Naive thymus-derived CD4-positive, alpha-beta T cell (primary cell): ENCODE measurements around the gene MAOA. TPM values are rescaled to one million over a fixed set of nuclear protein-coding genes. Genes with fewer than 3 reads are reported as not detected.
"Not testable (repeated sequence)": the region's sequence is repeated elsewhere in the genome, so short reads cannot be mapped to it uniquely, and the experiment has no call there.

Experiments
- ATAC-seq: fragments of 150-1000 bp; cut with Tn5 transposase; 2 replicates; pipeline ENCODE4 v1.10.0; 2021; ENCODE audit warnings: mild to moderate bottlenecking, moderate library complexity
- CTCF ChIA-PET: fragments of 350-600 bp; sonication (Branson Sonifier 250); formaldehyde crosslinking; loops from one replicate; lab custom pipeline; 2021; ENCODE audit warnings: antibody characterized with exemption; lab: Charles Lee
- POLR2A ChIA-PET: fragments of 350-600 bp; sonication (Branson Sonifier 250); formaldehyde crosslinking; loops from one replicate; lab custom pipeline; 2021; ENCODE audit warnings: antibody characterized with exemption, inconsistent platforms; lab: Charles Lee
- DNase-seq, 9 donors: peaks; one replicate each; pipeline versions ENCODE4 v3.0.0 to v3.0.0-alpha.2; 2020 to 2022; ENCODE audit warnings: mixed read lengths in 1 of 9
- H3K27ac ChIP-seq: one replicate; pipeline ENCODE4 v1.7.0; 2013; ENCODE audit warnings: mild to moderate bottlenecking, low read depth, low read length, moderate library complexity
- H3K27me3 ChIP-seq, 2 donors: one replicate each; pipeline ENCODE4 v1.7.0; 2013; ENCODE audit warnings: low read length in 2 of 2, mild to moderate bottlenecking in 2 of 2, moderate library complexity in 2 of 2; ENCODE audit not compliant: control insufficient read depth in 2 of 2, insufficient read depth in 2 of 2
- H3K36me3 ChIP-seq, 3 experiments: 1 replicate in 2 of 3; 2 replicates in 1 of 3; pipeline ENCODE4 v1.7.0; 2013; ENCODE audit warnings: low read length in 3 of 3, mild to moderate bottlenecking in 3 of 3, moderate library complexity in 1 of 3; ENCODE audit not compliant: insufficient read depth in 3 of 3, control insufficient read depth in 2 of 3
- H3K4me1 ChIP-seq, 2 donors: one replicate each; pipeline ENCODE4 v1.7.0; 2013; ENCODE audit warnings: low read length in 2 of 2, mild to moderate bottlenecking in 2 of 2, moderate library complexity in 1 of 2; ENCODE audit not compliant: control insufficient read depth in 2 of 2, insufficient read depth in 2 of 2
- H3K4me3 ChIP-seq: 2 replicates; pipeline ENCODE4 v1.7.0; 2013; ENCODE audit warnings: mild to moderate bottlenecking, low read length
- H3K9me3 ChIP-seq, 3 experiments: 1 replicate in 2 of 3; 2 replicates in 1 of 3; pipeline ENCODE4 v1.7.0; 2013; ENCODE audit warnings: low read length in 3 of 3; ENCODE audit not compliant: control insufficient read depth in 2 of 3
- H3K27ac Mint-ChIP-seq, 9 donors: one replicate each; pipeline ENCODE4 v1.8.0; 2020 to 2022; ENCODE audit warnings: mixed read lengths in 9 of 9, mild to moderate bottlenecking in 8 of 9, moderate library complexity in 5 of 9, inconsistent platforms in 2 of 9
- H3K27me3 Mint-ChIP-seq, 5 donors: one replicate each; pipeline ENCODE4 v1.8.0; 2021 to 2022; ENCODE audit warnings: mixed read lengths in 5 of 5, mild to moderate bottlenecking in 1 of 5
- H3K36me3 Mint-ChIP-seq, 5 donors: one replicate each; pipeline ENCODE4 v1.8.0; 2020 to 2022; ENCODE audit warnings: mixed read lengths in 5 of 5, mild to moderate bottlenecking in 3 of 5, inconsistent platforms in 1 of 5
- H3K4me1 Mint-ChIP-seq, 7 donors: one replicate each; pipeline ENCODE4 v1.8.0; 2020 to 2022; ENCODE audit warnings: mixed read lengths in 7 of 7, mild to moderate bottlenecking in 3 of 7, inconsistent platforms in 1 of 7
- H3K4me3 Mint-ChIP-seq, 10 donors: one replicate each; pipeline ENCODE4 v1.8.0; 2020 to 2022; ENCODE audit warnings: mild to moderate bottlenecking in 10 of 10, mixed read lengths in 10 of 10, moderate library complexity in 6 of 10, inconsistent platforms in 2 of 10
- H3K9me3 Mint-ChIP-seq, 11 donors: one replicate each; pipeline ENCODE4 v1.8.0; 2020 to 2022; ENCODE audit warnings: mixed read lengths in 11 of 11, mild to moderate bottlenecking in 4 of 11, inconsistent platforms in 1 of 11, moderate library complexity in 1 of 11
- intact Hi-C, 2 donors: fragments of 100-400 bp; cut with micrococcal nuclease; formaldehyde crosslinking; loops; one replicate each; pipeline ENCODE4 v1.15.1; 2023
- polyA plus RNA-seq, 2 donors: library from polyadenylated mRNA; unstranded; fragments of 300-500 nt; fragmentation: Illumina TruSeq; gene quantifications; one replicate each; pipeline ENCODE4 v1.2.3, GENCODE V29; 2021
- total RNA-seq, 6 experiments: library from RNA in 5 of 6; stranded (reverse) in 5 of 6; gene quantifications; 1 replicate in 5 of 6; 2 replicates in 1 of 6; pipeline ENCODE4 v1.2.3 and lab custom pipeline; 2021 to 2026

Gene MAOA
- total and polyA plus RNA-seq, 7 experiments from 2014 or later, result 0.67 to 0.75 TPM; not detected in 5

DNA sequence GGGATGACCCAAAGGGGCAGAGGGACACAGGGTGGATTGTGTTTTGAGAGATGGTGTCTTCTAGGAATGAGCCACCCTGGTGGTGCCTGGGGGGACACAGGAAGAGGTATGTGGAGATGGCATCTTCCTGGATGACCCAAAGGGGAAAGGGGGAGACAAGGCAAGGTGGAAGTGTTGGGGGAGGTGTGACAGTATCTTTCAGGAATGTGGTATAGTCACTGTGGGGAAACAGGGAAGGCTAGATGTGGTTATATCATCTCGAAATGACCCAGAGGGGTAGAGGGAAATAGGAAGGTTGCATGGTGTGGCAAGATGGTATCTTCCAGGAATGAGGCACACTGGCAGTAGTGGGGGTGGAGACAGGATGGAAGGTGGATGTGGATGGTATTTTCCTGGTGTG is 62.9 kb downstream of the MAOA start:
- Histone ChIP-seq H3K9me3 (no peaks in the 10 kb centered on the region), H3K36me3 (no peaks in the 10 kb centered on the region), H3K27me3 (no peaks in the 10 kb centered on the region), H3K27ac (no peak overlapping the region), H3K4me1 (no peaks in the 10 kb centered on the region), H3K4me3 (no peak overlapping the region)
- H3K4me1 Mint-ChIP-seq, result no peaks in the 10 kb centered on the region
- H3K27ac Mint-ChIP-seq, result no peak overlapping the region
- intact Hi-C loops, result no loop called here
- ATAC-seq, result no peak
- H3K27me3 Mint-ChIP-seq, result no peaks in the 10 kb centered on the region
- ChIA-PET CTCF (no interaction called here), POLR2A (no interaction called here)
- DNase-seq, result no peak
- H3K36me3 Mint-ChIP-seq, result no peaks in the 10 kb centered on the region
- no peak overlapping the region for H3K4me3 Mint-ChIP-seq
- H3K9me3 Mint-ChIP-seq, result peaks cover 0 to 7% (median 0%) of the 10 kb centered on the region in 11 donors

DNA sequence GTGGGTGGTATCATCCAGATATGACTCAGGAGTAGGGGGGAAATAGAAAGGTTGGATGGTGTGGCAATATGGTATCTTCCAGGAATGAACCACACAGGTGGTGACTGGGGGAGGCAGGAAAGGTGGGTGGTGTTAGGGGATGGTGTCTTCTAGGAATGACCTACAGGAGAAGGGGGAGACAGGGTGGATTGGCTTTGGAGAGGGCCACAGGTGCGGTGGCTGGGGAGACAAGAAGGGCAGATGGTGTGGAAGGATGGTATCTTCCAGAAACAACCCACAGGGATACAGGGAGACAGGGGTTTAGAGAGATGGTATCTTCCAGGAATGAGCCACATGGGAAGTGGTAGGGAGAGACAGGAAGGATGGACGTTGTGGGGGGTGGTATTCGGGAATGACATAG is 64.0 kb downstream of the MAOA start:
- Histone ChIP-seq H3K4me1 (no peaks in the 10 kb centered on the region), H3K36me3 (no peaks in the 10 kb centered on the region), H3K4me3 (no peak overlapping the region), H3K27ac (no peak overlapping the region), H3K9me3 (no peaks in the 10 kb centered on the region), H3K27me3 (no peaks in the 10 kb centered on the region)
- Mint-ChIP-seq H3K4me3 (no peak overlapping the region), H3K27me3 (no peaks in the 10 kb centered on the region), H3K9me3 (peaks cover 0 to 7% (median 0%) of the 10 kb centered on the region in 11 donors), H3K4me1 (no peaks in the 10 kb centered on the region), H3K36me3 (no peaks in the 10 kb centered on the region), H3K27ac (no peak overlapping the region)
- intact Hi-C loops, result no loop called here
- POLR2A ChIA-PET, result no interaction called here
- DNase-seq (no peak), ATAC-seq (no peak)
- CTCF ChIA-PET, result no interaction called here

DNA sequence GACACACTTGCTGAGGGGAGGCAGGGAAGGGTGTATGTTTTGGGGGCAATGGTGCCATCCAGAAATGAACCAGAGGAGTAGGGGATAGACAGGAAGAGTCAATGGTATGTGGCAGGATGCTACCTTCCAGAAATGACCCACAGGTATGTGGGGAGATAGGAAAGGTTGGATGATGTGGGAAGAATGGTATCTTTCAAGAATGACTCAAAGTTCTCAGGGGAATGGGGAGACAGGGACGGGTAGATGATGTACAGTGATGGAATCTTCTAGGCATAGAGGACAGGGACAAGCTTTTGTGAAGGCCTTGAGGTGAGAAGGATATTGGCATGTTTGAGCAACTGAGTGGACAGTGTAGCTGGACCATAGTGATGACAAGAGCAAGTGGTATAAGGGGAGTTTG is 64.9 kb downstream of the MAOA start:
- Histone ChIP-seq H3K36me3 (no peaks in the 10 kb centered on the region), H3K4me1 (no peaks in the 10 kb centered on the region), H3K4me3 (no peak overlapping the region), H3K27me3 (no peaks in the 10 kb centered on the region), H3K27ac (no peak overlapping the region), H3K9me3 (no peaks in the 10 kb centered on the region)
- Mint-ChIP-seq H3K27ac (no peak overlapping the region), H3K27me3 (no peaks in the 10 kb centered on the region), H3K36me3 (no peaks in the 10 kb centered on the region), H3K9me3 (peaks cover 0 to 7% (median 0%) of the 10 kb centered on the region in 11 donors), H3K4me3 (no peak overlapping the region), H3K4me1 (no peaks in the 10 kb centered on the region)
- ChIA-PET POLR2A (no interaction called here), CTCF (no interaction called here)
- intact Hi-C loops, result no loop called here
- DNase-seq, result no peak
- ATAC-seq, result no peak

DNA sequence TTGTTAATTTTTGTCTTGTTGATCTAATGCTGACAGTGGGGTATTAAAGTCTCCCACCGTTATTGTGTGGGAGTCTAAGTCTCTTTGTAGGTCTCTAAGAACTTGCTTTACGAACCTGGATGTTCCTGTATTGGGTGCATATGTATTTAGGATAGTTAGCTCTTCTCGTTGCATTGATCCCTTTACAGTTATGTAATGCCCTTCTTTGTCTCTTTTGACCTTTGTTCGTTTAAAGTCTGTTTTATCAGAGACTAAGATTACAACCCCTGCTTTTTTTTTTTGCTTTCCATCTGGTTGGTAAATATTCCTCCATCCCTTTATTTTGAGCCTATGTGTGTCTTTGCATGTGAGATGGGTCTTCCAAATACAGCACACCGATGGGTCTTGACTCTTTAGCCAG is 69.1 kb downstream of the MAOA start:
- DNase-seq, H3K27me3 Mint-ChIP-seq, H3K27me3 ChIP-seq, H3K27ac ChIP-seq, H3K4me3 Mint-ChIP-seq, H3K36me3 ChIP-seq, POLR2A ChIA-PET, ATAC-seq, H3K9me3 ChIP-seq, H3K4me1 Mint-ChIP-seq, H3K4me3 ChIP-seq, intact Hi-C loops, H3K9me3 Mint-ChIP-seq, CTCF ChIA-PET, H3K36me3 Mint-ChIP-seq, H3K4me1 ChIP-seq, H3K27ac Mint-ChIP-seq: not testable (repeated sequence)

DNA sequence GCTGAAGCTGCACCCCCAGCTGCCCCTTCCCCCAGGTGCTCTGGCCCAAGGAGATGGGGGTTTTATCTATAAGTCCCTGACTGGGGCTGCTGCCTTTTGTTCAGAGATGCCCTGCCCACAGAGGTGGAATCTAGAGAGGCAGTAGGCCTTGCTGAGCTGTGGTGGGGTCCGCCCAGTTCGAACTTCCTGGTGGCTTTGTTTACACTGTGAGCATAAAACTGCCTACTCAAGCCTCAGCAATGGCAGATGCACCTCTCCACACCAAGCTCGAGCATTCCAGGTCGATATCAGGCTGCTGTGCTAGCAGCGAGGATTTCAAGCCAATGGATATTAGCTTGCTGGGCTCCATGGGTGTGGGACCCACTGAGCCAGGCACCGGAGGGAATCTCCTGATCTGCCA is 71.2 kb downstream of the MAOA start:
- H3K9me3 ChIP-seq, H3K27me3 Mint-ChIP-seq, H3K36me3 Mint-ChIP-seq, H3K27ac Mint-ChIP-seq, H3K4me1 ChIP-seq, H3K27me3 ChIP-seq, H3K4me3 Mint-ChIP-seq, H3K4me1 Mint-ChIP-seq, DNase-seq, H3K36me3 ChIP-seq, CTCF ChIA-PET, H3K27ac ChIP-seq, POLR2A ChIA-PET, intact Hi-C loops, ATAC-seq, H3K9me3 Mint-ChIP-seq, H3K4me3 ChIP-seq: not testable (repeated sequence)

DNA sequence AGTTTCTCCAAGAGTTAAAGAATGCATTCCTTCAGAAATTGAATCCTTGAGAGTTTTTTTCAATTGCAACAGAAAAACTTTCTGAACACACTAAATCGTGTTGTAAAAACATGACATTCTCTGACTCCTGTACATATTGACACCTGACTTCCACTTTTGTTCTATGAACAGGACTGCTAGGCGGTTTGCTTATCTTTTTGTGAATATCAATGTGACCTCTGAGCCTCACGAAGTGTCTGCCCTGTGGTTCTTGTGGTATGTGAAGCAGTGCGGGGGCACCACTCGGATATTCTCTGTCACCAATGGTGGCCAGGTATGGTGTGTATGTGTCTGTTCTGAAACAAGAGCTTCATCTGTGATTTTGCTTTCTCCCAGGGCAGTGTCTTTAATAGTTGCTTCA is 71.9 kb downstream of the MAOA start:
- Histone ChIP-seq H3K27ac (no peak overlapping the region), H3K9me3 (no peaks in the 10 kb centered on the region), H3K27me3 (no peaks in the 10 kb centered on the region), H3K4me1 (no peaks in the 10 kb centered on the region), H3K36me3 (no peaks in the 10 kb centered on the region), H3K4me3 (no peak overlapping the region)
- POLR2A ChIA-PET, result no interaction called here
- H3K4me3 Mint-ChIP-seq, result no peak overlapping the region
- H3K9me3 Mint-ChIP-seq, result peaks cover 0 to 7% (median 0%) of the 10 kb centered on the region in 11 donors
- H3K36me3 Mint-ChIP-seq, result no peaks in the 10 kb centered on the region
- no peak for ATAC-seq
- H3K27ac Mint-ChIP-seq, result no peak overlapping the region
- DNase-seq, result no peak
- H3K27me3 Mint-ChIP-seq, result peaks cover 0 to 4% (median 0%) of the 10 kb centered on the region in 5 donors
- intact Hi-C loops, result no loop called here
- CTCF ChIA-PET, result no interaction called here
- no peaks in the 10 kb centered on the region for H3K4me1 Mint-ChIP-seq

DNA sequence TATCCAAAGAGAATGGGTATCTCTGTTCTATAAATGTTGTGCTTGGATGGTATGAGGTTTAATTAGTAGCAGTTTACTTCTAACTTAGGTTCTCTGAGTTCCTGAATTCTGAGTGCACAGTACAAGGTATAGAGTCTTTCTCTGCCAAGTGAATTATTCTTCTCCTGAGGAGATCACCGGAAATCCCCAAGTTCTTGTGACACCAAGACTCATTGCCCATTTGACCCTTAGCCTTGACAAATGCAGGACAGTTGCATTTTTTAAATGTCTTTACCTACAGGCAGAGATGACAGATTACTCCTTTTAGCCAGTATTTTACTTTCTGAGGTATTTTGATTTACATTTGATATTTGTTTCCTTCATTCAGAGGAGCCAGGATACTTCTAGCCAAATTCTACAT is 72.9 kb downstream of the MAOA start:
- ATAC-seq, result no peak
- H3K9me3 Mint-ChIP-seq, result no peaks in the 10 kb centered on the region
- no peaks in the 10 kb centered on the region for H3K4me1 Mint-ChIP-seq
- no peak overlapping the region for H3K27ac Mint-ChIP-seq
- H3K36me3 ChIP-seq, result no peaks in the 10 kb centered on the region
- ChIA-PET CTCF (no interaction called here), POLR2A (no interaction called here)
- no peak overlapping the region for H3K4me3 ChIP-seq
- peaks cover 0 to 4% (median 0%) of the 10 kb centered on the region in 5 donors for H3K27me3 Mint-ChIP-seq
- H3K4me3 Mint-ChIP-seq, result no peak overlapping the region
- no peak for DNase-seq
- H3K4me1 ChIP-seq, result no peaks in the 10 kb centered on the region
- no peaks in the 10 kb centered on the region for H3K9me3 ChIP-seq
- H3K27ac ChIP-seq, result no peak overlapping the region
- no peaks in the 10 kb centered on the region for H3K36me3 Mint-ChIP-seq
- H3K27me3 ChIP-seq, result no peaks in the 10 kb centered on the region
- intact Hi-C loops, result no loop called here
